ENCODE results near the gene RTCA. TPM values are rescaled to one million over a fixed set of nuclear protein-coding genes. Genes with fewer than 3 reads are reported as not detected.
"Not testable (repeated sequence)": the region's sequence is repeated elsewhere in the genome, so short reads cannot be mapped to it uniquely, and the experiment has no call there.

RTCA gene
- total RNA-seq, 1 experiment from 2014 or later = 26.5 TPM

GRCh38 chr1:100326325-100326670, 60.3 kb downstream of the RTCA start:
- H3K9me3 ChIP-seq (ENCODE audit: control insufficient read depth in 1 of 2, insufficient read depth in 1 of 2, low read depth in 1 of 2, low read length in 2 of 2); BruUV-seq (replicated peaks); H2AFZ ChIP-seq (ENCODE audit: low read depth, low read length, poor library complexity, severe bottlenecking); H3K79me2 ChIP-seq (ENCODE audit: insufficient read depth, low read length); H3K4me3 ChIP-seq (replicated peaks in 1 of 2; ENCODE audit: low read depth in 1 of 2, low read length in 2 of 2); H3K9me2 ChIP-seq (ENCODE audit: insufficient read depth); H3K4me2 ChIP-seq (ENCODE audit: low read length); H3K9ac ChIP-seq (ENCODE audit: low read length); H3K4me1 ChIP-seq (ENCODE audit: control insufficient read depth in 1 of 2, insufficient read depth in 2 of 2, low read length in 2 of 2); H3K36me3 ChIP-seq (ENCODE audit: control insufficient read depth in 1 of 2, insufficient read depth in 2 of 2, low read length in 2 of 2); H3K27ac ChIP-seq (ENCODE audit: low read depth, low read length); RAD21 ChIA-PET (ENCODE audit: low non-redundant PET in 1 of 2, low total read pairs in 2 of 2, uncharacterized antibody in 2 of 2, unreplicated experiment in 2 of 2); CTCF ChIA-PET; H3K27me3 ChIP-seq (ENCODE audit: insufficient read depth, low read length); ATAC-seq; DNase-seq (ENCODE audit: low read depth, low spot score); H4K20me1 ChIP-seq (ENCODE audit: insufficient read depth); intact Hi-C loops (cut with micrococcal nuclease): not testable (repeated sequence)
- POLR2A ChIA-PET = interaction anchor here (0.7 kb wide), 1 partner anchor 699 kb away, joined by 3 read pairs; the partner anchor contains the start of gene DPH5

DNA sequence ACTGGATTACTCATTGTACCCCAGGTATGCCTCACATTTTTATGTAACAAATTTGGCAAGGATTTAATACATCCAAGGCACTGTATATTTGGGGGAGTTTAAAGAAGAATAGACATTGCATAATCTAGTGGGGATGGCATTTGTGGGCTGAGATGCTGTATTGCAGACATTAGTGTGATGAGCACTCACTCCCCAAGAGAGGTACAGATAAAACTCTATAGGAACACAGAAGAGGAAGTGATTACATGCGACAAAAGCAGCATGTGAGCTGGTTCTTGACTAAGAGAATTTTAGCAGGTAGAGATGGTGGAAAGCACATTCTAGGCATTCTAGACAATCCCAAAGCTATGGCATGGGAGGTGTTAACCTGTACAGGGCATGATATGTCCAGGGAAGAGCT, 62.1 kb downstream of the RTCA start:
- ATAC-seq (no peak), DNase-seq (ENCODE audit: low read depth, low spot score) (no peak)
- RAD21 ChIA-PET (ENCODE audit: low non-redundant PET in 1 of 2, low total read pairs in 2 of 2, uncharacterized antibody in 2 of 2, unreplicated experiment in 2 of 2) = no interaction called here

GRCh38 chr1:100331146-100331545, 65.1 kb downstream of the RTCA start:
- ATAC-seq; H3K79me2 ChIP-seq (ENCODE audit: insufficient read depth, low read length); H3K36me3 ChIP-seq (ENCODE audit: control insufficient read depth in 1 of 2, insufficient read depth in 2 of 2, low read length in 2 of 2); DNase-seq (ENCODE audit: low read depth, low spot score); RAD21 ChIA-PET (ENCODE audit: low non-redundant PET in 1 of 2, low total read pairs in 2 of 2, uncharacterized antibody in 2 of 2, unreplicated experiment in 2 of 2); H4K20me1 ChIP-seq (ENCODE audit: insufficient read depth); H3K4me3 ChIP-seq (replicated peaks in 1 of 2; ENCODE audit: low read depth in 1 of 2, low read length in 2 of 2); CTCF ChIA-PET; H2AFZ ChIP-seq (ENCODE audit: low read depth, low read length, poor library complexity, severe bottlenecking); BruUV-seq (replicated peaks); H3K27ac ChIP-seq (ENCODE audit: low read depth, low read length); H3K9me2 ChIP-seq (ENCODE audit: insufficient read depth); H3K9ac ChIP-seq (ENCODE audit: low read length); H3K4me2 ChIP-seq (ENCODE audit: low read length); POLR2A ChIA-PET; H3K9me3 ChIP-seq (ENCODE audit: control insufficient read depth in 1 of 2, insufficient read depth in 1 of 2, low read depth in 1 of 2, low read length in 2 of 2); H3K4me1 ChIP-seq (ENCODE audit: control insufficient read depth in 1 of 2, insufficient read depth in 2 of 2, low read length in 2 of 2); H3K27me3 ChIP-seq (ENCODE audit: insufficient read depth, low read length); intact Hi-C loops (cut with micrococcal nuclease): not testable (repeated sequence)

More for the DNA sequence above, 62.1 kb downstream of the RTCA start:
- H3K9me2 ChIP-seq (ENCODE audit: insufficient read depth) = no peaks in the 10 kb centered on the region
- no peaks in the 10 kb centered on the region for H4K20me1 ChIP-seq (ENCODE audit: insufficient read depth)
- no peaks in the 10 kb centered on the region for H3K9me3 ChIP-seq (ENCODE audit: control insufficient read depth in 1 of 2, insufficient read depth in 1 of 2, low read depth in 1 of 2, low read length in 2 of 2)
- ChIA-PET POLR2A (no interaction called here), CTCF (no interaction called here)
- H3K4me2 ChIP-seq (ENCODE audit: low read length) = no peak overlapping the region
- no peak overlapping the region for H3K4me3 ChIP-seq (replicated peaks in 1 of 2; ENCODE audit: low read depth in 1 of 2, low read length in 2 of 2)
- no peaks in the 10 kb centered on the region for H3K27me3 ChIP-seq (ENCODE audit: insufficient read depth, low read length)
- no peak overlapping the region for H2AFZ ChIP-seq (ENCODE audit: low read depth, low read length, poor library complexity, severe bottlenecking)
- intact Hi-C loops (cut with micrococcal nuclease) = no loop called here
- no peaks in the 10 kb centered on the region; a peak in 1 of 4 replicates for H3K4me1 ChIP-seq (ENCODE audit: control insufficient read depth in 1 of 2, insufficient read depth in 2 of 2, low read length in 2 of 2)
- TF ChIP-seq EGR1 (IDR thresholded peaks at IDR 0.05; ENCODE audit: low read depth) (no peak), ZFX (IDR thresholded peaks at IDR 0.05) (no peak), CBX3 (IDR thresholded peaks at IDR 0.05; ENCODE audit: low read depth) (no peak), POLR2AphosphoS5 (IDR thresholded peaks at IDR 0.05; ENCODE audit: low read depth, low read length) (no peak), TCF7L2 (IDR thresholded peaks at IDR 0.05; ENCODE audit: borderline replicate concordance, extremely low read depth, insufficient read depth, insufficient read length) (no peak), SIN3A (IDR thresholded peaks at IDR 0.05; ENCODE audit: low read depth) (no peak), YY1 (IDR thresholded peaks at IDR 0.05; ENCODE audit: extremely low read depth, insufficient replicate concordance, low read depth, low read length) (no peak), SRF (IDR thresholded peaks at IDR 0.05; ENCODE audit: low read depth) (no peak), EZH2phosphoT487 (IDR thresholded peaks at IDR 0.05; ENCODE audit: borderline replicate concordance) (no peak), ZNF274 (IDR thresholded peaks at IDR 0.05; ENCODE audit: low read depth, low read length) (no peak), EZH2 (IDR thresholded peaks at IDR 0.05) (no peak), MAX (IDR thresholded peaks at IDR 0.05) (no peak)
- TF ChIP-seq, protein P1, sequence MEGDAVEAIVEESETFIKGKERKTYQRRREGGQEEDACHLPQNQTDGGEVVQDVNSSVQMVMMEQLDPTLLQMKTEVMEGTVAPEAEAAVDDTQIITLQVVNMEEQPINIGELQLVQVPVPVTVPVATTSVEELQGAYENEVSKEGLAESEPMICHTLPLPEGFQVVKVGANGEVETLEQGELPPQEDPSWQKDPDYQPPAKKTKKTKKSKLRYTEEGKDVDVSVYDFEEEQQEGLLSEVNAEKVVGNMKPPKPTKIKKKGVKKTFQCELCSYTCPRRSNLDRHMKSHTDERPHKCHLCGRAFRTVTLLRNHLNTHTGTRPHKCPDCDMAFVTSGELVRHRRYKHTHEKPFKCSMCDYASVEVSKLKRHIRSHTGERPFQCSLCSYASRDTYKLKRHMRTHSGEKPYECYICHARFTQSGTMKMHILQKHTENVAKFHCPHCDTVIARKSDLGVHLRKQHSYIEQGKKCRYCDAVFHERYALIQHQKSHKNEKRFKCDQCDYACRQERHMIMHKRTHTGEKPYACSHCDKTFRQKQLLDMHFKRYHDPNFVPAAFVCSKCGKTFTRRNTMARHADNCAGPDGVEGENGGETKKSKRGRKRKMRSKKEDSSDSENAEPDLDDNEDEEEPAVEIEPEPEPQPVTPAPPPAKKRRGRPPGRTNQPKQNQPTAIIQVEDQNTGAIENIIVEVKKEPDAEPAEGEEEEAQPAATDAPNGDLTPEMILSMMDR (IDR thresholded peaks at IDR 0.05 in 2 of 3, conservative IDR thresholded peaks at IDR 0.05 in 1 of 3; ENCODE audit: borderline replicate concordance in 1 of 3, insufficient read depth in 1 of 3, low read depth in 2 of 3, low read length in 2 of 3) = no peak
- TF ChIP-seq, protein P2, sequence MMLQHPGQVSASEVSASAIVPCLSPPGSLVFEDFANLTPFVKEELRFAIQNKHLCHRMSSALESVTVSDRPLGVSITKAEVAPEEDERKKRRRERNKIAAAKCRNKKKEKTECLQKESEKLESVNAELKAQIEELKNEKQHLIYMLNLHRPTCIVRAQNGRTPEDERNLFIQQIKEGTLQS (IDR thresholded peaks at IDR 0.05) = no peak
- H3K36me3 ChIP-seq (ENCODE audit: control insufficient read depth in 1 of 2, insufficient read depth in 2 of 2, low read length in 2 of 2) = no peaks in the 10 kb centered on the region
- H3K9ac ChIP-seq (ENCODE audit: low read length) = no peak overlapping the region
- BruUV-seq (replicated peaks) = no TSS peak
- H3K27ac ChIP-seq (ENCODE audit: low read depth, low read length) = no peak overlapping the region
- H3K79me2 ChIP-seq (ENCODE audit: insufficient read depth, low read length) = no peaks in the 10 kb centered on the region
